Measurements from ENCODE around the gene SSTR1.

Gene SSTR1

DNA sequence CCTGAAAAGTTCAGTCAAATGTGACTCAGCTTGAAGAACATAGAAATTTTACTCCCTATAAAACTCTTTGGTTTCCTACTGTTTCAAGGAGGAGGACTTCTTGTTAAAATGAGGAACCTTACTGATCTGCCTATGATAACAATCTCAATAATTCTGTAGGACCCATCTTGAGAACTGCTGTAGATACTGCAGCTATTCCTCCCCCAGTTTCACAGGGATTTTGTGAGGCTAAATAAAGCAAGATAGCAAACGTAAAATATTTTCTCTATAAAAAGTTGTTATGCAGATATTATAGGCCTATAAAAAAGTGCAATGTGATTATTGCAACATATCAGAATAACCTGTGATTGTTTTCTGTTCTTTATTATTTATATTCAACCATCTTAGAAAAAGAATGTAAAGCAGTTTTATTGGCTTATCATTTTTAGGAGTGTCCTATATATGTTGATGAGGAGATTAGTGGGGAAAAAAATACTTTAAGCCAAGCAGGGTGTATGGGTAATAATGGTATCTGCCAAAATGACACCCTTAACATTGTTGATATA, 36.1 kb downstream of the SSTR1 start:
- no peak for DNase-seq

DNA sequence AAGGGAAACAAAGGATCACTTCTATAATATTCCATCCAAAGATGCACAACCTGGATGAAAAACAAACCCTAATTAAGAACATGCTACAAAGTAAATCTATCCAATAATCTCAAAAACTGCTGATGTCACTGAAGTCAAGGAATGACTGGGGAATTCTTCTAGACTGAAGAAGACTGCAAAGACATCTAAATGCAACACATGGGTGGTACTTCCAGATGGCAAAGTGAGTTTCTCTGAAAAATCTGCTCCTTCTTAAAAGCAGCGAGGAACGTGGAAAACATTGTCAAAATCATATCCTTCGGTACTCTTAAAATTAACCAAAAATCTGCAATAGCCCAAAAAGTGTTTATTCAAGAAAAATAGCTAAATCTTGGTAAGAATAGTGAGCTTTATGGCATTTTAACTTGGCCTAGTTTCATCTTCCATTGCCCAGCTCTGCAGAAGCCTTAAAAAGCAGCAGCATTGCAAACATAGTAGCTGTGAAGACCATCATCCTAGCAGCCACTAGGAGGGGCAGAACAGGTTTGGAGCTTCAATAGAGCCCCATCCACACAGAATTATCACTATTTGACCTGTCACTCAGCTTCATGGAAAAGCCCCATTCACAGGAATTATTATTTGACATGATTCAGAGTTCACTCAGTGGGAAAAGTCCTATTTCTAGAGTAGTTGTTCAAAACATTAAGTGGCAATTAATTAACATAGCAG, 40.8 kb downstream of the SSTR1 start:
- no peak for DNase-seq

DNA sequence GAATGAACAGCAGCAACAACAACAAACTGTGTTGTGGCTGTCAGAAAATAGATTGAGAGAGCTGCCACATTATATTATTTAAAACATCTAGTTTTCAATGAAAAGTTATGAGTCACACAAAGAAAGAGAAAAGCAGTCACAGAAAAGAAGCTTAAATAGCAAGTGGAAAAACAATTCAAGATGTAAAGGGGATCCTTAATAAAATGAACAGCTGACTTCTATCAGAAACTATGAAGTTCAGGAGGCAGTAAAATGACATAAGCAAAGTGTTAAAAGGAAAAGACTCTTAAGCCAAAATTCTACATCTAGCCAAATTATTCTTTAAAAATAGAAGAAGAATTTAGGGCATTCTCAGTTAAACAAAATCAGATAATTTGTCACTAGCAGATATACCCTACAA, 42.6 kb downstream of the SSTR1 start:
- no peak for DNase-seq

- no peak for DNase-seq
These were observed 44.5 kb downstream of the SSTR1 start for GRCh38 chr14:38252066-38252710.

- peak; percentile 12 for DNase-seq
These were observed 46.0 kb downstream of the SSTR1 start for GRCh38 chr14:38253676-38254075.

GRCh38 chr14:38254571-38255407, 47.1 kb downstream of the SSTR1 start:
- no peak for DNase-seq

GRCh38 chr14:38255408-38255672, 47.6 kb downstream of the SSTR1 start:
- DNase-seq, result no peak

GRCh38 chr14:38255673-38256532, 48.2 kb downstream of the SSTR1 start, which contains the start of gene CLEC14A:
CLEC14A (minus strand) TSS chr14:38256093; CDS start chr14:38256022, 71 bp downstream.
- DNase-seq, result no peak

DNA sequence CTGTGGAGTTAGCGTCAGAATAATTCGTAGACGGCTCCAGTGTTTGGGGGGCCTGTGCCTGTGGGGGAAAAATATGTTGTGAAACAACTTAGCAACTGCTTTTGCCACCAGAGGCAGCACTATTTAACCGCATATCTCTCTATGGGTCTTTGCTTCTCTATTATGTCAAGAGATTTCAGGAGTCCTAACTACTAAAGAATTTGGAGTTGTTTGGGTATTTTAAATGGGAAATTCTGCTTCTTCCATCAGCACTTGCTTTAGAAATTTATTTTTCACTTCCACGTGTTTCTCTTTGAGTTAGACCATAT, 48.8 kb downstream of the SSTR1 start:
- no peak for DNase-seq

DNA sequence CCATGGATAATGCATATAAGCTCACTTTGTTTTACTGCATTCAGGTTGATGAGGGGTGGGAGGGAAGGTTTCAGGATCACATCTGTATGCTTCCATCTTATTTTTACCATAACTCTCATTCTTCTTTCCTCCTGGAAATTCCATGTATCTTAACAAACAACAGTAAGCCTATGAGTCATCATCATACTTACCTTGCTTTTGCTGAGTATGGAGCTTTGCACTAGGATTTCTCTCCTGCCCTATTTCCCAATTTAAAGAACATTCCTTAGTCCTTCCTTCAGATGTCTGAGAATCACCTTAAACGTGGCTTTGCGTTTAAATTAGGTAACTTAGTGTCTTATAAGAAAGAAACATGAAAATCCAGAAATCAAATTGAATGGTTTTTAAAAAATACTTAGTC, 49.8 kb downstream of the SSTR1 start:
- no peak for DNase-seq

GRCh38 chr14:38261620-38262019, 53.9 kb downstream of the SSTR1 start:
- no peak for DNase-seq

Data from DMS79 (cell line).